K562 (cell line): ENCODE measurements around the gene ZNF559. TPM values are rescaled to one million over a fixed set of nuclear protein-coding genes. Genes with fewer than 3 reads are reported as not detected.

ENCODE experiments used
- ATAC-seq: fragments of 200-7000 bp; cut with Tn5 transposase; 3 replicates; pipeline ENCODE4 v1.9.1; 2020; ENCODE audit warnings: moderate library complexity
- BruUV-seq: library from RNA; stranded (reverse); fragments of 400-500 nt; replicated peaks from 2 replicates; lab custom pipeline; 2021; lab: Mats Ljungman, UMichigan
- CTCF ChIA-PET: fragments of 300-600 bp; formaldehyde crosslinking; extraction: SDS; loops from one replicate; lab custom pipeline; 2021; ENCODE audit warnings: low intra/inter-chr PET ratio; lab: Yijun Ruan, JAX
- POLR2A ChIA-PET: fragments of 300-600, 350-650 bp; sonication (Branson Sonifier 250); formaldehyde crosslinking; extraction: SDS; loops from one replicate; lab custom pipeline; 2021; ENCODE audit warnings: antibody characterized with exemption, inconsistent platforms; lab: Yijun Ruan, JAX
- DNase-seq, 4 experiments: peaks; one replicate each; pipeline versions ENCODE4 v3.0.0 to v3.0.0-alpha.2; 2011 to 2018; ENCODE audit warnings: low spot score in 3 of 4, mixed read lengths in 3 of 4; ENCODE audit errors: extremely low read depth in 1 of 4
- FAIRE-seq: peaks from 2 replicates; lab custom pipeline; 2011; peaks lifted over from hg19 to GRCh38; lab: Jason Lieb, UNC
- H2AFZ ChIP-seq: 2 replicates; pipeline ENCODE4 v1.6.0; 2011; ENCODE audit warnings: low read depth, low read length, control low read depth, inconsistent platforms
- H3K27ac ChIP-seq: fragments of 200-600 bp; 3 replicates; pipeline ENCODE4 v1.8.0; 2011; ENCODE audit warnings: low read depth, mild to moderate bottlenecking, control low read depth, inconsistent platforms, low read length, moderate library complexity, mixed read lengths; ENCODE audit errors: extremely low read depth
- H3K27me3 ChIP-seq, 2 experiments: fragments of 300-600 bp in 1 of 2; 2 replicates in 1 of 2; 3 replicates in 1 of 2; pipeline versions ENCODE4 v1.6.0 to v1.8.0; 2011; ENCODE audit warnings: inconsistent platforms in 2 of 2, low read length in 2 of 2, mild to moderate bottlenecking in 1 of 2, mixed read lengths in 1 of 2, moderate library complexity in 1 of 2; ENCODE audit not compliant: control insufficient read depth in 2 of 2, insufficient read depth in 2 of 2
- H3K36me3 ChIP-seq: fragments of 300-600 bp; 3 replicates; pipeline ENCODE4 v1.8.0; 2011; ENCODE audit warnings: mild to moderate bottlenecking, low read length, inconsistent platforms; ENCODE audit not compliant: control insufficient read depth, insufficient read depth
- H3K4me1 ChIP-seq, 2 experiments: fragments of 200-600 bp in 1 of 2; replicated peaks in 1 of 2; 2 replicates in 1 of 2; 3 replicates in 1 of 2; pipeline versions ENCODE4 v1.5.1 to v1.8.0; 2011; ENCODE audit warnings: inconsistent platforms in 2 of 2, low read length in 2 of 2, mild to moderate bottlenecking in 1 of 2, mixed read lengths in 1 of 2, moderate library complexity in 1 of 2; ENCODE audit not compliant: control insufficient read depth in 2 of 2, insufficient read depth in 2 of 2
- H3K4me2 ChIP-seq: 2 replicates; pipeline ENCODE4 v1.6.1; 2011; ENCODE audit warnings: low read length, control low read depth, inconsistent platforms, mixed read lengths; ENCODE audit not compliant: insufficient read depth
- H3K4me3 ChIP-seq: fragments of 200-600 bp; sonication (generic), shearing (Covaris generic); 2 replicates; pipeline ENCODE4 v1.5.1; 2016; ENCODE audit warnings: control low read depth, inconsistent platforms
- H3K79me2 ChIP-seq: fragments of 200-600 bp; 3 replicates; pipeline ENCODE4 v1.8.0; 2011; ENCODE audit warnings: low read length, inconsistent platforms; ENCODE audit not compliant: control insufficient read depth, insufficient read depth
- H3K9ac ChIP-seq, 2 experiments: 2 replicates each; pipeline versions ENCODE4 v1.6.0 to v1.6.1; 2011; ENCODE audit warnings: low read depth in 2 of 2, low read length in 2 of 2, control low read depth in 1 of 2, inconsistent platforms in 1 of 2, mild to moderate bottlenecking in 1 of 2, mixed read lengths in 1 of 2; ENCODE audit not compliant: insufficient read depth in 1 of 2
- H3K9me1 ChIP-seq: one replicate; pipeline ENCODE4 v1.6.0; 2011; ENCODE audit warnings: inconsistent platforms, mild to moderate bottlenecking, low read length, moderate library complexity; ENCODE audit not compliant: control insufficient read depth, insufficient read depth
- H3K9me3 ChIP-seq: replicated peaks from 2 replicates; pipeline ENCODE4 v1.5.1; 2011; ENCODE audit warnings: low read depth, low read length, inconsistent platforms; ENCODE audit not compliant: control insufficient read depth, insufficient read depth
- H4K20me1 ChIP-seq: replicated peaks from 2 replicates; pipeline ENCODE4 v1.6.1; 2011; ENCODE audit warnings: low read length, inconsistent platforms, mixed read lengths; ENCODE audit not compliant: control insufficient read depth, insufficient read depth
- C11orf30 ChIP-seq: fragments of 450-650 bp; IDR thresholded peaks from 2 replicates; pipeline ENCODE4 v1.6.1; 2016; ENCODE audit warnings: low read depth, mild to moderate bottlenecking
- E4F1 ChIP-seq: fragments of 250-450 bp; sonication (Bioruptor Pico); IDR thresholded peaks from 2 replicates; pipeline ENCODE4 v1.5.0; 2021; ENCODE audit warnings: mild to moderate bottlenecking, borderline replicate concordance
- EWSR1 ChIP-seq: fragments of 450-650 bp; IDR thresholded peaks from 2 replicates; pipeline ENCODE4 v1.6.1; 2018; ENCODE audit warnings: borderline replicate concordance, mild to moderate bottlenecking, low read depth, moderate library complexity; ENCODE audit not compliant: partially characterized antibody
- HSF4 ChIP-seq: fragments of 250-450 bp; sonication (Bioruptor Pico); IDR thresholded peaks from 2 replicates; pipeline ENCODE4 v2.1.2; 2022; ENCODE audit warnings: mild to moderate bottlenecking, moderate library complexity, borderline replicate concordance
- RBBP5 ChIP-seq: fragments of 200-600 bp; sonication (generic); IDR thresholded peaks from 2 replicates; pipeline ENCODE4 v1.6.1; 2012; ENCODE audit warnings: borderline replicate concordance, mild to moderate bottlenecking, low read length, control low read depth, inconsistent platforms; ENCODE audit not compliant: insufficient read depth, poor library complexity, severe bottlenecking
- TBP ChIP-seq: optimal IDR thresholded peaks from 2 replicates; pipeline ENCODE3; 2011; ENCODE audit warnings: low read depth, low read length, improper control_type of control experiment
- WGBS: fragments of 100-300 bp; shearing (Covaris generic); methylation state at CpG from one replicate; pipeline ENCODE4 v1.1.6; 2016; ENCODE audit warnings: low coverage, mixed read lengths; ENCODE audit not compliant: insufficient coverage; ENCODE audit errors: missing lambda C conversion rate; 5-methylcytosine and 5-hydroxymethylcytosine counted together
- in situ Hi-C: fragments of 300-500 bp; cut with MboI; formaldehyde crosslinking; loops from 4 replicates; pipeline ENCODE4 v1.15.0; 2018; ENCODE audit warnings: inconsistent platforms, mixed read lengths
- intact Hi-C: fragments of 100-400 bp; cut with micrococcal nuclease; formaldehyde crosslinking; loops from 2 replicates; pipeline ENCODE4 v1.14.2; 2022
- polyA plus RNA-seq, 8 experiments: library from polyadenylated mRNA; depleted of rRNA in 4 of 8; stranded (reverse) in 5 of 8; unstranded in 3 of 8; fragments of >200 nt; fragmentation: Nextera tagmentation in 2 of 8; fragmentation: Illumina TruSeq in 1 of 8; extraction: Ambion mirVana in 2 of 8; extraction: Trizol in 1 of 8; gene quantifications; 2 replicates each; pipeline versions ENCODE4 v1.2.1 to v1.2.3, GENCODE V29; 2011 to 2014; ENCODE audit warnings: inconsistent platforms in 1 of 8, missing spikeins in 1 of 8
- total RNA-seq, 7 experiments: library from RNA; depleted of rRNA in 6 of 7; stranded (reverse); fragments of >200 nt in 6 of 7; fragmentation: Illumina TruSeq in 2 of 7; extraction: Trizol in 2 of 7; gene quantifications; 2 replicates each; pipeline versions ENCODE4 v1.2.1 to v1.2.3, GENCODE V29; 2011 to 2021; ENCODE audit warnings: low replicate concordance in 1 of 7

The ZNF559 gene
- total and polyA plus RNA-seq, 9 of the 15 experiments (the other 6 are each of a cell fraction or from before 2014, with no cell fraction given), result 4.0 to 21.5 (median 11.5) TPM

GRCh38 chr19:9352505-9352904 is 28.5 kb downstream of the ZNF559 start:
- H3K79me2 ChIP-seq, result no peaks in the 10 kb centered on the region
- H2AFZ ChIP-seq, result no peak overlapping the region
- no peaks in the 10 kb centered on the region for H4K20me1 ChIP-seq
- POLR2A ChIA-PET, result interaction anchor here (1.1 kb wide), 1 partner anchor 9 kb away, joined by 3 read pairs; no protein-coding TSS in a partner anchor
- BruUV-seq, result no TSS peak
- H3K27ac ChIP-seq, result no peak overlapping the region
- H3K4me2 ChIP-seq, result no peak overlapping the region
- no peaks in the 10 kb centered on the region for H3K36me3 ChIP-seq
- 3% methylated on average over 2 of the region's 2 CpGs for WGBS
- no peak for FAIRE-seq
- H3K27me3 ChIP-seq, result no peaks in the 10 kb centered on the region
- DNase-seq, result no peak
- H3K9me1 ChIP-seq, result no peaks in the 10 kb centered on the region
- CTCF ChIA-PET, result no interaction called here
- no peak for TF ChIP-seq RBBP5
- no peak for TF ChIP-seq EWSR1
- TF ChIP-seq HSF4 (CRISPR knock-in tag), result no peak
- no peak for TF ChIP-seq E4F1
- TF ChIP-seq TBP, result no peak
- no peak for TF ChIP-seq C11orf30
- TF ChIP-seq, all 486 proteins: peak for 0
- Histone ChIP-seq H3K9me3 (no peaks in the 10 kb centered on the region), H3K4me3 (no peak overlapping the region), H3K4me1 (no peaks in the 10 kb centered on the region), H3K9ac (no peak overlapping the region)
- ATAC-seq, result no peak
- in situ Hi-C loops (no loop called here), intact Hi-C loops (no loop called here)
